GM12873 (cell line): Measurements from ENCODE around the gene PTPRF.

Source experiments
- CTCF ChIP-seq: IDR thresholded peaks from 2 replicates; pipeline ENCODE4 v1.5.1; 2012; ENCODE audit warnings: low read depth, mild to moderate bottlenecking, moderate library complexity, low read length, control low read depth; ENCODE audit not compliant: insufficient read depth; ENCODE audit errors: missing control alignments

PTPRF gene

DNA sequence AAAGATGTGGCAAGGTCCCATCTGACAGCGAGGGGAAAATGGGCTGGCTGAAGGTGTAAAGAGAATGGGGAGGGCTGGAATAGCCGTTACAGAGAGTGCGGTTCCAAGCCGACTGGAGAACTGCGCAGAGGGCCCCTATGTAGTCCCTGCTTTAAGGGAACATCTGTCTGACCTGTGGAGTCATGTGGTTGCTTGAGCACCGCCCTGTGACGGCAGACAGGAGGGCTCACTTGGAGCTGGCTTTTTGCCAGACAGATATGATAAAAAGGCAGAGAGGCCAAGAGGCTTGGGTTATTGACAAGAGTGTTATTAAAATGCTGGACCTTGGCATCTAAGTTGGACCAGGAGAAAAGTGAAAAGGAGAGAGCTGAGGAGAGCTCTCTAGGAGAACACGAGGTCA is 5.9 kb upstream of the PTPRF start:
- no peak for TF ChIP-seq CTCF

GRCh38 chr1:43526002-43526401 is 4.7 kb upstream of the PTPRF start:
- TF ChIP-seq CTCF = no peak

DNA sequence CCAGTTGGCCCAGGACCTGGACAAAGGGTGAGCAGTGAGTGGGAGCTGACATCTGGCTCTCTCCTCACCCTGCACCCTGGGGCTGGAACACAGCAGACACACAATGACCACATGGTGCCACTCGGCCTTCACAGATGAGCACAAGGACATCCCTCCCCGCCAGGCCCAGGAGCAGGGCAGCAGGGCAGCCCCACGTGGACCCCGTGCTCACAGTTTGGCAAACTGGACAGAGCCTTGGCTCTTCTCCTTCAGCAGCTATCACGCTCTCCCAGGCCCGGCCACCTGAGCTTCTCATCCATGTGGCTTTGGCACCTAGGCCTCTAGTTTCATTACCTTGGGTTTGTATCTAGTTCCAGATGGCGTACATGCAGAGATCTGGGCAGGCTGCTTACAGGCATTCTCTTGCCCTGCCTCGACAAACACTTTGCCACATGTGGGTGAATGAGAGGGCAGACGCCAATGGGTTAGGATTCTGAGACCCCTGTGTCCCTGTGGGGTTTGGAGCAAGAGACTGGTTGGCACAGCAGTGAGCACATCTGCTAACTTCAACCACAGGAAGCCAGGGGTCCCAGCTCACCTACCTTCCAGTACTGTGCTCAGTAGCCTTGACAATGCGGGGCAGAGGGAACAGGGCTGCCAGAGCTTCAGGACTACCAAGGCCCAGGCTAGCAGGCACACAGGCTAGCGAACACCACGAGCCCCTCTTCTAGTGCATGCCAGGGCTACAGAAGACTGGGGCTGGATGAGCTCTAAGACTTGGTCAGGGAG is 3.4 kb upstream of the PTPRF start:
- TF ChIP-seq CTCF = no peak

DNA sequence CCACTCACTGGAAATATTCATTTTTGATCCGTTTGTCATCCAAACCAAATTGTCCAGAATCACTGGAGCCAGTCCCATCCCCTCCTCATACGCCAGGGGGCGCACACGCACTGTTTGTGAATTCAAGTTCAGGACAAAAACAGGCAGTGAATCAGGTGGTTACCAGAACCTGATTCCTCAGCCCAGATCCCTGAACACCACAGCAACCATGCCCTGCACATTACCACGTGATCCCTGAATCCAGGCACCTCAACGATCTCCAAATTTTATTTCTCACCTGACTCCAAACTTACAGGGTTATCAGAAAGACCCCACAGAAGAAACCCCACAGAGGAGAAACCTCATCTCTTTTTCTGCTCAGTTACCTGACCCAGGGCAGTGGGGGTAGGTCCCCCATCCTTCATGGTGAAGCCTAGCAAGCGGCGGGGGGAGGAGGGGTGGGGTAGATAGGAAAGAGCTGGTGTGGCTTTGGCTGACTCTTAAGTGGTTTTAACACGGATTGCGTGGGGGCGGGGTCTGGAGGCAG is 1.4 kb upstream of the PTPRF start:
- TF ChIP-seq CTCF = peak; percentile 97

GRCh38 chr1:43531107-43531905 is 623 bp downstream of the PTPRF start:
- no peak for TF ChIP-seq CTCF

- no peak for TF ChIP-seq CTCF
Measured at GRCh38 chr1:43531906-43532584, 1.4 kb downstream of the PTPRF start.

DNA sequence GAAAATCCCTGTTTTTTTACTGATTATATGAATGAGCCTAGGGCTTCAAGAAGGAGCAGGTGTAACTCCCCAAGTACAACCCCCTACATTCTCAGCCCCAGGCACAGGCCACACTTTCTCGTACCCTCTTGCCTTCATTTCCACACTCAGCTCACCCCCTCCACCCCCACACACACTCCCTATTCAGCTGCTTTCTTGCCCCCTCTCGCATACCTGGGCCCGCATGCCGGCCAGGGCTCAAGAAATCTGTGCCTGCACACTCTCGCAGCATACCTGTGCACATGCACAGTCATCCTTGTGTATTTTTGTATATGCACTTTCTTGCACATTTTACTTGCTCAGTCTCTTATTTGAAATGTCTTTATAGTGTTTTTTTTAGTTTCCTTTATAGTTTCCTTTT is 2.0 kb downstream of the PTPRF start:
- no peak for TF ChIP-seq CTCF
